Progenitor cell of endocrine pancreas (in vitro differentiated cells): ENCODE measurements around the gene ARRDC3. TPM values are rescaled to one million over a fixed set of nuclear protein-coding genes. Genes with fewer than 3 reads are reported as not detected.
"Not testable (repeated sequence)": the region's sequence is repeated elsewhere in the genome, so short reads cannot be mapped to it uniquely, and the experiment has no call there.

ENCODE experiments used
- DNase-seq: peaks from one replicate; pipeline ENCODE4 v3.0.0; 2021; ENCODE audit warnings: low spot score; ENCODE audit not compliant: unreplicated experiment
- H3K27ac Mint-ChIP-seq: 2 replicates; pipeline ENCODE4 v1.8.0; 2021; ENCODE audit warnings: mild to moderate bottlenecking, moderate library complexity, mixed read lengths
- H3K27me3 Mint-ChIP-seq: 2 replicates; pipeline ENCODE4 v1.8.0; 2021; ENCODE audit warnings: mixed read lengths
- H3K36me3 Mint-ChIP-seq: 2 replicates; pipeline ENCODE4 v1.8.0; 2022; ENCODE audit warnings: mixed read lengths; ENCODE audit not compliant: insufficient read depth
- H3K4me1 Mint-ChIP-seq: 2 replicates; pipeline ENCODE4 v1.8.0; 2021; ENCODE audit warnings: low read depth, mixed read lengths
- H3K4me3 Mint-ChIP-seq: 2 replicates; pipeline ENCODE4 v1.8.0; 2021; ENCODE audit warnings: low read depth, mild to moderate bottlenecking, moderate library complexity, mixed read lengths
- H3K9me3 Mint-ChIP-seq: 2 replicates; pipeline ENCODE4 v1.8.0; 2021; ENCODE audit warnings: low read depth, mixed read lengths
- total RNA-seq: library from RNA; stranded (reverse); gene quantifications from 2 replicates; pipeline ENCODE4 v1.2.1, GENCODE V29; 2021
- TF ChIP-seq, protein P1 (sequence below): fragments of 200-600 bp; sonication (generic); IDR thresholded peaks from one replicate; pipeline ENCODE4 v1.5.0; 2021; ENCODE audit warnings: antibody characterized with exemption, mild to moderate bottlenecking; ENCODE audit not compliant: unreplicated experiment

Gene ARRDC3
- total RNA-seq, 1 donor from 2014 or later = 107 TPM

DNA sequence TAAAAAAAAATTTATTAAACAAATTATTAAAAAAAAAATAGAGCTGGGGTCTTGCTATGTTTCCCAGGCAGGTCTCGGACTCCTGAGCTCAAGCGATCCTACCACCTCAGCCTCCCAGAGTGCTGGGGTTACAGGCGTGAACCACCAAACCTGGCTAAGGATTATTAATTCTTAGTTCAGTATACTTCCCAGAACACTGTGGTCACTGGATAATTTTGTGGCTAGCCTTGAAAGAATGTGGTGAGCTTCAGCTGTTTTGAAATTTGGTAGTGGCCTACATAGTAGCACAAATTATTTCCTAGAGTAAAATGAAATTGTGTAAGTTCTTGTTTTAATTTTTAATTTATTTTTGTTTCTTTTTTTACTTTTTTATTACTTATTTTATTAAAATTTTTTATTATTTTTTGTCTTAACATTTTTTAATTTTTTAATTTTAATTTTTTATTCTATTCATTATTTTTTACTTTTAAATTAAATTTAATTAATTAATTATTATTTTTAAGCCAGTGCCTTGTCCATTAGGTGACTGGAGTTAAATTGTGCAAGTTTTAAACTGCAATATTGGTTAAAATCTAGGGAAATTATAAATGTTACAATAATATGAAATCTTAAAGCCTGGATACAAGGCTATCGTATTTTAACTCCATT is 23.0 kb downstream of the ARRDC3 start:
- no peak overlapping the region for H3K27ac Mint-ChIP-seq
- H3K4me3 Mint-ChIP-seq = no peak overlapping the region
- no peaks in the 10 kb centered on the region for H3K27me3 Mint-ChIP-seq
- DNase-seq = no peak
- H3K4me1 Mint-ChIP-seq = peaks cover 10% of the 10 kb centered on the region
- TF ChIP-seq, protein P1, sequence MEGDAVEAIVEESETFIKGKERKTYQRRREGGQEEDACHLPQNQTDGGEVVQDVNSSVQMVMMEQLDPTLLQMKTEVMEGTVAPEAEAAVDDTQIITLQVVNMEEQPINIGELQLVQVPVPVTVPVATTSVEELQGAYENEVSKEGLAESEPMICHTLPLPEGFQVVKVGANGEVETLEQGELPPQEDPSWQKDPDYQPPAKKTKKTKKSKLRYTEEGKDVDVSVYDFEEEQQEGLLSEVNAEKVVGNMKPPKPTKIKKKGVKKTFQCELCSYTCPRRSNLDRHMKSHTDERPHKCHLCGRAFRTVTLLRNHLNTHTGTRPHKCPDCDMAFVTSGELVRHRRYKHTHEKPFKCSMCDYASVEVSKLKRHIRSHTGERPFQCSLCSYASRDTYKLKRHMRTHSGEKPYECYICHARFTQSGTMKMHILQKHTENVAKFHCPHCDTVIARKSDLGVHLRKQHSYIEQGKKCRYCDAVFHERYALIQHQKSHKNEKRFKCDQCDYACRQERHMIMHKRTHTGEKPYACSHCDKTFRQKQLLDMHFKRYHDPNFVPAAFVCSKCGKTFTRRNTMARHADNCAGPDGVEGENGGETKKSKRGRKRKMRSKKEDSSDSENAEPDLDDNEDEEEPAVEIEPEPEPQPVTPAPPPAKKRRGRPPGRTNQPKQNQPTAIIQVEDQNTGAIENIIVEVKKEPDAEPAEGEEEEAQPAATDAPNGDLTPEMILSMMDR = no peak
- H3K9me3 Mint-ChIP-seq = no peaks in the 10 kb centered on the region
- H3K36me3 Mint-ChIP-seq = no peaks in the 10 kb centered on the region

DNA sequence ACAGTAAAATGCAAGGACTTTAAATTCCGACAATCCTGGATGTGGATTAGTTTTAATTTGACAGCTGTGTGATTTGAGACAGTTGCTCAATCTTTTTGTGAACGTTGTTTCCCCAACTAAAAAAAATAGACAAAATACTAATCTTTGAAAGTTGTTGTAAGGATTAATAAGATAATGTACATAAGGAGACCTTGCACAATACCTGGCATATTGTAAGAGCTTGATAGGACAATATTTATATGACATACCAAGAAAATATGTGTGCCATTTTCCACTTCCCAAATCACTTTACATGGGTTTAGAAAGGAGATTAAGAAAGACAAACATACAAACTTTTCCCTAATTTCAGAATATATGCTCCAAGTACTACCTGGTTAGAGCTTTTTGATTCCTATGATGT is 25.3 kb downstream of the ARRDC3 start:
- no peaks in the 10 kb centered on the region for H3K27me3 Mint-ChIP-seq
- H3K9me3 Mint-ChIP-seq = no peaks in the 10 kb centered on the region
- no peak for DNase-seq
- TF ChIP-seq, protein P1 = no peak
- H3K4me1 Mint-ChIP-seq = peaks cover 10% of the 10 kb centered on the region
- H3K4me3 Mint-ChIP-seq = no peak overlapping the region
- H3K27ac Mint-ChIP-seq = no peak overlapping the region
- no peaks in the 10 kb centered on the region for H3K36me3 Mint-ChIP-seq

DNA sequence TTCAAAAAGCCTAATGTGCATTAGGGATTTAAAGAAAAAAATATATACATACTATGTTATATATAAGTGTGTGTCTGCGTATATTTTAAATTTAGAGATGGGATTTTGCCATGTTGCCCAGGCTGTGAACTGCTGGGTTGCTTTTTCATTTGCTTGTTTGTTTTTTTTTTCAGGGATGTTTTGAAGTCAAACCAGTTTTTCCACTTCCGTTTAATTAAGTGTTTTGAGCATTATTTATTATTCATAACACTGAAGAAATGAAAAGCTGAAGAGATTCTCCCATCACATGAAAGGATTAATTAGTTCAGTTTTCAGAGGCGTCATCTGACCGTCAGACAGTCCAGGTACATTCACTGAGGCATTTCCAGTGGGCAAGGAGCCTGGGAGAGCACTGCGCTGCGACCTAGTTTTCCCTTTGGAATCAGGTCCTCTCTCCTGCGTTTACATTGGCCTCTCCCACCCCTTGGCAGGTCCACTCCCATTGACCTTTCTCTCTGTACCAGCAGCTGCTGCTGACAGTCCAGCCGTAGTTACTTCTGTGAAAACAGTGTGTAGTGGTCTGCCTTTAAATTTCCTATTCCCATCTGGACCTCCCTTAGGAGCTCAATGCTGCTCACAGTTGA is 26.0 kb downstream of the ARRDC3 start:
- Mint-ChIP-seq H3K36me3 (no peaks in the 10 kb centered on the region), H3K9me3 (no peaks in the 10 kb centered on the region), H3K27ac (no peak overlapping the region), H3K4me1 (peaks cover 10% of the 10 kb centered on the region), H3K4me3 (no peak overlapping the region), H3K27me3 (no peaks in the 10 kb centered on the region)
- TF ChIP-seq, protein P1 = no peak
- no peak for DNase-seq

DNA sequence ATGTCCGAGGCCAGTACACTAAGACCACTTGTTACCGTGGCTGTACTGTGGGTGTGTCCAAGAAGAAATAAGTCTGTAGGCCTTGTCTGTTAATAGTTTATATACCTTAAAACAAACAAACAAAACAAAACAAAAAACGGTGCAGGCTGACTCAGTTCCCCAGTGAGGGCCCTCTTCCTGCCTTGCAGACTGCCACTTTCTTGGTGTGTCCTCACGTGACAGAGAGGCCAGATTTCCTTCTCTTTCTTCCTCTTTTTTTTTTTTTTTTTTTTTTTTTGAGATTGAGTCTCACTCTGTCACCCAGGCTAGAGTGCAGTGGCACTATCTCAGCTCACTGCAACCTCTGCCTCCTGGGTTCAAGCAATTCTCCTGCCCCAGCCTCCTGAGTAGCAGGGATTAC is 28.2 kb downstream of the ARRDC3 start:
- H3K9me3 Mint-ChIP-seq, H3K4me1 Mint-ChIP-seq, H3K27me3 Mint-ChIP-seq, DNase-seq, H3K27ac Mint-ChIP-seq, H3K36me3 Mint-ChIP-seq, H3K4me3 Mint-ChIP-seq: not testable (repeated sequence)

DNA sequence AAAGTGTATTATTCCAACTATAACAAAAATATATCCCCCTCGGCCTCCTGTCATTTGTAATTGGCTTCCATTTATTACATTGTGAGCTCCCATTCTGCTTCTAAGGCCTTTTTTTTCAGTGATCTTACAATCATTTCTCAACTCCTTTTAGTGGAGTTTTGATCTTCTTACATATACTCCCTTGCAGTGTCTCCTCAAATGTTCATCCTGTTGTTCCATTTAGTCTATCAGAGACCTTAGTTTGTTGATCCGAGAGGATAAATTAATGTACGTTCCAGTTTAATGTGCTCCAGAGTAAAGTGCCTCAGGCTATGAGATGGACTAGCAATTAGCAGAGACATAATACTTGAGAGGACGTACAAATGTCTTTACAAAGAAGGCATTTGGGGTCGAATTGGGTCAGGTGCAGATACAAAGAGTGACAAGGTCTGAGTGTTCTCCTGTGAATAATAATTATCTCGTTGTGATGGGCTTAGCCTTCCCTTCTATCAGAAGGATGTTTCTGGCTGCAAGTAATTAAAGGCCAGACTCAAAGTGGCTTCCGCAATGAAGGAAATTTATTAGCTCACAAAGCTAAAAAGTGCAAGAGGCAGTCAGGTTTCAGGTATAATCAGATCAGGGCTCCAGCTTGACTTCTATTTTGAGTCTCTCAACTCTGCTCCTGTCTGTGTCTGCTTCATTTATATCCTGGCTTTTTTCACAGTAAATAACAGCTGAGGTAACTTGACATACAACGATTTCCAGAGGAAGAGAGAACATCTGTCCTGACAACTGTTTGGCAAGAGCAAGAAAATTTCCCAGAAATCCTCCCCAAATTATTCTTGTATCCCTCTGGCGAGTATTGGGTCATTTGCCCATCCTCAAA is 30.1 kb downstream of the ARRDC3 start:
- no peaks in the 10 kb centered on the region for H3K27me3 Mint-ChIP-seq
- H3K27ac Mint-ChIP-seq = no peak overlapping the region
- peaks cover 10% of the 10 kb centered on the region for H3K4me1 Mint-ChIP-seq
- no peak overlapping the region for H3K4me3 Mint-ChIP-seq
- peaks cover 4% of the 10 kb centered on the region for H3K9me3 Mint-ChIP-seq
- no peak for DNase-seq
- H3K36me3 Mint-ChIP-seq = no peaks in the 10 kb centered on the region
- TF ChIP-seq, protein P1 = no peak
